Hepatocyte (in vitro differentiated cells): Measurements from ENCODE around the gene DOCK2.

Source experiments
- CTCF ChIP-seq: fragments of 200-600 bp; sonication (generic); IDR thresholded peaks from 2 replicates; pipeline ENCODE4 v1.5.1; 2016; ENCODE audit warnings: antibody characterized with exemption, mild to moderate bottlenecking; ENCODE audit not compliant: poor library complexity
- EZH2 ChIP-seq: fragments of 200-600 bp; sonication (generic); IDR thresholded peaks from 2 replicates; pipeline ENCODE4 v1.6.1; 2016; ENCODE audit warnings: antibody characterized with exemption, mild to moderate bottlenecking, borderline replicate concordance
- EZH2phosphoT487 ChIP-seq: fragments of 200-600 bp; sonication (generic); IDR thresholded peaks from one replicate; pipeline ENCODE4 v1.6.1; 2018; ENCODE audit warnings: antibody characterized with exemption, mild to moderate bottlenecking, low read depth, moderate library complexity; ENCODE audit not compliant: unreplicated experiment, severe bottlenecking

GRCh38 chr5:169627551-169627950, 9.5 kb upstream of the DOCK2 start:
- TF ChIP-seq CTCF, result no peak
- no peak for TF ChIP-seq EZH2
- no peak for TF ChIP-seq EZH2phosphoT487
